Measurements from ENCODE around the gene NUAK1.

DNA sequence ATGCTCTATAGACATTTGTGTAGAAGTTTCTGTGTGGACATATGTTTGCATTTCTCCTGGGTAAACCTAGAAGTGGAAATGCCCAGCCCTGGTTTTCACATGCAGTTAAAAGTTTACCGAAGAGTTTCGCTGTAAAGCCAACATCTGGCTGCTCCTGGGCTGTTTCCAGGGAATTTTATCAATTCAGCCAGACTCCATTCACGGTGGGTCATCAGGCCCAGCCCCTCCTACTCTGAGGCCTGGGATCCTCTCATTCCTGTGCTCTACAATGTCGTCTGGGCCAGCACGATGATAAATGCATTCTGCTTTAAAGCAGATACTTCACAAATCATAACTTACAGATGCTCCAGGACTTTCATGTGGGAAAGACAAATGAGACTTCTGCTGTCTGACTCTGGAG is 7.1 kb downstream of the NUAK1 start:
- TF ChIP-seq, protein P1, sequence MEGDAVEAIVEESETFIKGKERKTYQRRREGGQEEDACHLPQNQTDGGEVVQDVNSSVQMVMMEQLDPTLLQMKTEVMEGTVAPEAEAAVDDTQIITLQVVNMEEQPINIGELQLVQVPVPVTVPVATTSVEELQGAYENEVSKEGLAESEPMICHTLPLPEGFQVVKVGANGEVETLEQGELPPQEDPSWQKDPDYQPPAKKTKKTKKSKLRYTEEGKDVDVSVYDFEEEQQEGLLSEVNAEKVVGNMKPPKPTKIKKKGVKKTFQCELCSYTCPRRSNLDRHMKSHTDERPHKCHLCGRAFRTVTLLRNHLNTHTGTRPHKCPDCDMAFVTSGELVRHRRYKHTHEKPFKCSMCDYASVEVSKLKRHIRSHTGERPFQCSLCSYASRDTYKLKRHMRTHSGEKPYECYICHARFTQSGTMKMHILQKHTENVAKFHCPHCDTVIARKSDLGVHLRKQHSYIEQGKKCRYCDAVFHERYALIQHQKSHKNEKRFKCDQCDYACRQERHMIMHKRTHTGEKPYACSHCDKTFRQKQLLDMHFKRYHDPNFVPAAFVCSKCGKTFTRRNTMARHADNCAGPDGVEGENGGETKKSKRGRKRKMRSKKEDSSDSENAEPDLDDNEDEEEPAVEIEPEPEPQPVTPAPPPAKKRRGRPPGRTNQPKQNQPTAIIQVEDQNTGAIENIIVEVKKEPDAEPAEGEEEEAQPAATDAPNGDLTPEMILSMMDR (IDR thresholded peaks at IDR 0.05) = no peak
- TF ChIP-seq POLR2AphosphoS5 (IDR thresholded peaks at IDR 0.05) (no peak), POLR2A (IDR thresholded peaks at IDR 0.05) (no peak), EP300 (IDR thresholded peaks at IDR 0.05; ENCODE audit: low read depth) (no peak)
